Putamen (tissue), 1 donor: ENCODE results near the gene KRT15.
"Not testable (repeated sequence)": the region's sequence is repeated elsewhere in the genome, so short reads cannot be mapped to it uniquely, and the experiment has no call there.

Experiments
- DNase-seq: peaks from one replicate; pipeline ENCODE4 v3.0.0-alpha.2; 2016; ENCODE audit warnings: low spot score

The KRT15 gene

GRCh38 chr17:41544491-41544892 lies 25.8 kb upstream of the KRT15 start:
- no peak for DNase-seq

GRCh38 chr17:41542786-41543185 lies 24.1 kb upstream of the KRT15 start:
- DNase-seq = not testable (repeated sequence)

- no peak for DNase-seq
Measured at GRCh38 chr17:41542357-41542756, 23.7 kb upstream of the KRT15 start.

- no peak for DNase-seq
Measured at GRCh38 chr17:41540921-41541625, 22.4 kb upstream of the KRT15 start.

- no peak for DNase-seq
Measured at GRCh38 chr17:41539979-41540701, 21.4 kb upstream of the KRT15 start.

- DNase-seq = no peak
Measured at GRCh38 chr17:41539071-41539492, 20.4 kb upstream of the KRT15 start.

GRCh38 chr17:41538565-41538991 lies 19.9 kb upstream of the KRT15 start:
- no peak for DNase-seq

GRCh38 chr17:41537990-41538389 lies 19.3 kb upstream of the KRT15 start:
- DNase-seq = no peak

GRCh38 chr17:41537614-41537954 lies 18.9 kb upstream of the KRT15 start:
- no peak for DNase-seq

GRCh38 chr17:41536741-41537613 lies 18.3 kb upstream of the KRT15 start:
- DNase-seq = no peak

GRCh38 chr17:41535764-41536481 lies 17.2 kb upstream of the KRT15 start:
- no peak for DNase-seq

GRCh38 chr17:41534899-41535546 lies 16.3 kb upstream of the KRT15 start:
- no peak for DNase-seq

GRCh38 chr17:41533613-41534012 lies 14.9 kb upstream of the KRT15 start:
- no peak for DNase-seq

- DNase-seq = no peak
Measured at GRCh38 chr17:41532947-41533570, 14.4 kb upstream of the KRT15 start.

- no peak for DNase-seq
Measured at GRCh38 chr17:41531993-41532392, 13.3 kb upstream of the KRT15 start.

GRCh38 chr17:41530062-41531048 lies 11.7 kb upstream of the KRT15 start:
- DNase-seq = no peak

- no peak for DNase-seq
Measured at GRCh38 chr17:41529491-41529915, 10.8 kb upstream of the KRT15 start.

- DNase-seq = no peak
Measured at GRCh38 chr17:41528959-41529353, 10.3 kb upstream of the KRT15 start.
